HepG2 (cell line): ENCODE results near the gene DUOXA1. TPM values are rescaled to one million over a fixed set of nuclear protein-coding genes. Genes with fewer than 3 reads are reported as not detected.

Source experiments
- ATAC-seq: fragments of 200-7000 bp; cut with Tn5 transposase; 3 replicates; pipeline ENCODE4 v1.9.1; 2020; ENCODE audit warnings: mild to moderate bottlenecking, moderate library complexity
- BruUV-seq: library from RNA; stranded (reverse); fragments of 400-500 nt; replicated peaks from 2 replicates; lab custom pipeline; 2021; lab: Mats Ljungman, UMichigan
- CTCF ChIA-PET: fragments of 300-600 bp; formaldehyde crosslinking; extraction: SDS; loops from one replicate; lab custom pipeline; 2021; ENCODE audit warnings: low total read pairs, inconsistent platforms, low intra/inter-chr PET ratio; lab: Yijun Ruan, JAX
- POLR2A ChIA-PET: fragments of 350-600 bp; sonication (Branson Sonifier 250); formaldehyde crosslinking; loops from one replicate; lab custom pipeline; 2020; ENCODE audit warnings: antibody characterized with exemption, inconsistent platforms; lab: Yijun Ruan, JAX
- DNase-seq: peaks from one replicate; pipeline ENCODE4 v3.0.0-alpha.2; 2015; ENCODE audit warnings: low spot score
- FAIRE-seq: peaks from 3 replicates; lab custom pipeline; 2011; peaks lifted over from hg19 to GRCh38; lab: Jason Lieb, UNC
- H2AFZ ChIP-seq: one replicate; pipeline ENCODE4 v1.6.1; 2011; ENCODE audit warnings: low read length, inconsistent platforms
- H3K27ac ChIP-seq: fragments of 300-600 bp; 3 replicates; pipeline ENCODE4 v1.8.0; 2011; ENCODE audit warnings: mixed run types, mild to moderate bottlenecking, mixed read lengths, low read length, inconsistent platforms; ENCODE audit not compliant: insufficient read depth; ENCODE audit errors: extremely low read length
- H3K27me3 ChIP-seq, 2 experiments: fragments of 200-600 bp in 1 of 2; 2 replicates in 1 of 2; 3 replicates in 1 of 2; pipeline versions ENCODE4 v1.6.0 to v1.8.0; 2011; ENCODE audit warnings: low read length in 2 of 2, mild to moderate bottlenecking in 2 of 2, moderate library complexity in 2 of 2, inconsistent platforms in 1 of 2; ENCODE audit not compliant: insufficient read depth in 2 of 2, control insufficient read depth in 1 of 2
- H3K36me3 ChIP-seq, 2 experiments: fragments of 200-600 bp in 1 of 2; replicated peaks in 1 of 2; 2 replicates in 1 of 2; 3 replicates in 1 of 2; pipeline versions ENCODE4 v1.5.1 to v1.8.0; 2011; ENCODE audit warnings: low read length in 2 of 2, inconsistent platforms in 1 of 2; ENCODE audit not compliant: insufficient read depth in 2 of 2, control insufficient read depth in 1 of 2
- H3K4me1 ChIP-seq: 2 replicates; pipeline ENCODE4 v1.5.1; 2012; ENCODE audit warnings: low read length, inconsistent platforms; ENCODE audit not compliant: insufficient read depth
- H3K4me2 ChIP-seq: 2 replicates; pipeline ENCODE4 v1.6.0; 2011; ENCODE audit warnings: low read depth, low read length, inconsistent platforms
- H3K4me3 ChIP-seq, 3 experiments: fragments of 200-600 bp in 1 of 3; sonication (generic), shearing (Covaris generic) in 1 of 3; replicated peaks in 1 of 3; 2 replicates each; pipeline ENCODE4 v1.5.1; 2011 to 2016; ENCODE audit warnings: low read length in 3 of 3, inconsistent platforms in 2 of 3, low read depth in 2 of 3, mild to moderate bottlenecking in 2 of 3, control low read depth in 1 of 3, mixed read lengths in 1 of 3; ENCODE audit not compliant: insufficient read depth in 1 of 3
- H3K79me2 ChIP-seq: one replicate; pipeline ENCODE4 v1.6.1; 2011; ENCODE audit warnings: low read length, inconsistent platforms; ENCODE audit not compliant: insufficient read depth
- H3K9ac ChIP-seq: 2 replicates; pipeline ENCODE4 v1.6.0; 2011; ENCODE audit warnings: mild to moderate bottlenecking, low read depth, low read length, inconsistent platforms; ENCODE audit not compliant: insufficient read depth
- H3K9me3 ChIP-seq: 2 replicates; pipeline ENCODE4 v1.5.1; 2012; ENCODE audit warnings: mild to moderate bottlenecking, low read length
- H4K20me1 ChIP-seq: 2 replicates; pipeline ENCODE4 v1.6.0; 2011; ENCODE audit warnings: inconsistent platforms, mild to moderate bottlenecking, low read length, moderate library complexity; ENCODE audit not compliant: insufficient read depth
- ATF7 ChIP-seq, 2 experiments: fragments of 450-650 bp in 1 of 2; sonication (generic) in 1 of 2; formaldehyde crosslinking in 1 of 2; IDR thresholded peaks; 2 replicates each; pipeline versions ENCODE4 v1.4.0 to v1.6.1; 2016 to 2020; ENCODE audit warnings: antibody characterized with exemption in 1 of 2, mild to moderate bottlenecking in 1 of 2, missing genetic modification reagents in 1 of 2
- CENPT ChIP-seq: sonication (generic); formaldehyde crosslinking; IDR thresholded peaks from 2 replicates; pipeline ENCODE4 v1.8.0; 2022; ENCODE audit warnings: low read depth, mild to moderate bottlenecking, moderate library complexity, missing genetic modification reagents
- ERF ChIP-seq: IDR thresholded peaks from 2 replicates; pipeline ENCODE4 v1.6.1; 2018; ENCODE audit warnings: missing biosample characterization, missing genetic modification reagents
- FOXJ3 ChIP-seq: sonication (generic); formaldehyde crosslinking; IDR thresholded peaks from 2 replicates; pipeline ENCODE4 v1.4.0; 2020; ENCODE audit warnings: missing genetic modification reagents, mild to moderate bottlenecking, borderline replicate concordance
- FOXP1 ChIP-seq, 2 experiments: fragments of 450-650 bp in 1 of 2; IDR thresholded peaks; 2 replicates each; pipeline ENCODE4 v1.6.1; 2017 to 2018; ENCODE audit warnings: antibody characterized with exemption in 1 of 2
- HDAC2 ChIP-seq: sonication (generic); formaldehyde crosslinking; IDR thresholded peaks from 2 replicates; pipeline ENCODE4 v1.4.0; 2020; ENCODE audit warnings: missing genetic modification reagents
- HMGXB3 ChIP-seq: sonication (generic); formaldehyde crosslinking; IDR thresholded peaks from 2 replicates; pipeline ENCODE4 v1.4.0; 2020; ENCODE audit warnings: missing genetic modification reagents, borderline replicate concordance
- KDM2A ChIP-seq: sonication (generic); formaldehyde crosslinking; IDR thresholded peaks from 2 replicates; pipeline ENCODE4 v1.4.0; 2020; ENCODE audit warnings: low read depth, missing genetic modification reagents, borderline replicate concordance
- MAX ChIP-seq: IDR thresholded peaks from 2 replicates; pipeline ENCODE4 v1.6.1; 2012; ENCODE audit warnings: inconsistent platforms
- SIN3A ChIP-seq: IDR thresholded peaks from 2 replicates; pipeline ENCODE4 v1.6.1; 2011; ENCODE audit warnings: low read depth, mild to moderate bottlenecking, control low read depth, low read length, borderline replicate concordance
- SP5 ChIP-seq: IDR thresholded peaks from 2 replicates; pipeline ENCODE4 v1.6.1; 2016; ENCODE audit warnings: low read depth, borderline replicate concordance
- TOPORS ChIP-seq: sonication (generic); formaldehyde crosslinking; IDR thresholded peaks from 2 replicates; pipeline ENCODE4 v1.8.0; 2023; ENCODE audit warnings: mild to moderate bottlenecking, missing genetic modification reagents
- ZFAT ChIP-seq: sonication (generic); formaldehyde crosslinking; conservative IDR thresholded peaks from 2 replicates; pipeline ENCODE4 v1.8.1; 2023; ENCODE audit warnings: missing genetic modification reagents, inconsistent platforms
- ZFP91 ChIP-seq: sonication (generic); formaldehyde crosslinking; IDR thresholded peaks from 2 replicates; pipeline ENCODE4 v1.9.0; 2022; ENCODE audit warnings: missing genetic modification reagents, mild to moderate bottlenecking, borderline replicate concordance
- ZNF343 ChIP-seq: sonication (generic); formaldehyde crosslinking; IDR thresholded peaks from 2 replicates; pipeline ENCODE4 v1.4.0; 2020; ENCODE audit warnings: mild to moderate bottlenecking, missing genetic modification reagents
- ZNF510 ChIP-seq: sonication (generic); formaldehyde crosslinking; IDR thresholded peaks from 2 replicates; pipeline ENCODE4 v1.4.0; 2020; ENCODE audit warnings: low read depth, mild to moderate bottlenecking, missing genetic modification reagents
- ZNF788 ChIP-seq: sonication (generic); formaldehyde crosslinking; IDR thresholded peaks from 2 replicates; pipeline ENCODE4 v1.5.0; 2020; ENCODE audit warnings: mild to moderate bottlenecking, missing genetic modification reagents, borderline replicate concordance
- ZNF878 ChIP-seq: sonication (generic); formaldehyde crosslinking; IDR thresholded peaks from 2 replicates; pipeline ENCODE4 v1.8.1; 2023; ENCODE audit warnings: mild to moderate bottlenecking, missing genetic modification reagents, moderate library complexity
- WGBS: methylation state at CpG from one replicate; pipeline ENCODE4 v1.1.6; 2017; ENCODE audit warnings: low lambda C conversion rate; 5-methylcytosine and 5-hydroxymethylcytosine counted together
- in situ Hi-C: cut with HindIII; loops from 2 replicates; pipeline ENCODE4 v1.10.0; 2017; ENCODE audit warnings: low pct_unique_long_range_greater_than_20kb; ENCODE audit not compliant: extremely low pct_ligation_motif_present
- intact Hi-C: fragments of 100-400 bp; cut with micrococcal nuclease; formaldehyde crosslinking; loops from one replicate; pipeline ENCODE4 v1.10.0; 2022; ENCODE audit not compliant: unreplicated experiment
- polyA plus RNA-seq, 8 experiments: library from polyadenylated mRNA; depleted of rRNA in 3 of 8; stranded (reverse) in 7 of 8; unstranded in 1 of 8; fragments of >200 nt; fragmentation: Illumina TruSeq in 4 of 8; extraction: Trizol in 4 of 8; gene quantifications; 2 replicates each; pipeline versions ENCODE4 v1.2.1 to v1.2.3, GENCODE V29; 2011 to 2016; ENCODE audit warnings: low read depth in 4 of 8, missing spikeins in 1 of 8, mixed read lengths in 1 of 8; ENCODE audit not compliant: insufficient read depth in 1 of 8
- total RNA-seq, 5 experiments: library from RNA; depleted of rRNA; stranded (reverse); fragments of >200 nt; fragmentation: Illumina TruSeq; extraction: Trizol; gene quantifications; 2 replicates each; pipeline ENCODE4 v1.2.3, GENCODE V29; 2016; ENCODE audit warnings: low read depth in 1 of 5

DUOXA1 gene
- total and polyA plus RNA-seq, 2 of the 13 experiments (the other 11 are each of a cell fraction or from before 2014, with no cell fraction given) = not detected

GRCh38 chr15:45118131-45118588, 11.5 kb downstream of the DUOXA1 start:
- peak; percentile 96 for FAIRE-seq
- ChIA-PET CTCF (interaction anchor here (0.7 to 1.9 kb wide), 8 partner anchors 8 to 81 kb away, joined by 3 to 5 read pairs (median 3); no protein-coding TSS in a partner anchor), POLR2A (interaction anchor here (0.8 to 1.3 kb wide), 4 partner anchors 17 to 139 kb away, joined by 3 to 5 read pairs (median 4); no protein-coding TSS in a partner anchor)
- no peak overlapping the region for H2AFZ ChIP-seq
- no peak overlapping the region for H3K9ac ChIP-seq
- WGBS = 2% methylated on average over 14 of the region's 14 CpGs
- no peaks in the 10 kb centered on the region for H4K20me1 ChIP-seq
- H3K27me3 ChIP-seq = peaks cover 5 to 36% of the 10 kb centered on the region in 2 experiments
- no TSS peak for BruUV-seq
- H3K9me3 ChIP-seq = no peaks in the 10 kb centered on the region
- H3K36me3 ChIP-seq = no peaks in the 10 kb centered on the region
- peak; percentile 85 for DNase-seq
- in situ Hi-C loops (no loop called here), intact Hi-C loops (loop anchor here (1.0 to 2.0 kb wide), 2 partner anchors 81 to 150 kb away; no protein-coding TSS in a partner anchor)
- no peak overlapping the region for H3K27ac ChIP-seq
- peak; percentile 95 for ATAC-seq
- peak overlapping the region; percentile 67 for H3K4me2 ChIP-seq
- H3K4me3 ChIP-seq = peak overlapping the region in 1 of 3 experiments; percentile 47; a peak in 3 of 6 replicates
- H3K79me2 ChIP-seq = no peaks in the 10 kb centered on the region
- peaks cover 25% of the 10 kb centered on the region for H3K4me1 ChIP-seq
- TF ChIP-seq TOPORS (CRISPR knock-in tag) (no peak), CENPT (no peak), KDM2A (peak; percentile 68; the same call in 1 of the 2 replicates), FOXJ3 (CRISPR knock-in tag) (no peak), ERF (CRISPR knock-in tag) (peak; percentile 55; the same call in 1 of the 2 replicates), FOXP1 (IDR thresholded peaks at IDR 0.05) (no peak), FOXP1 (CRISPR knock-in tag; IDR thresholded peaks at IDR 0.05) (0 out of 2 replicates have a peak, but pooled peaks have one; percentile 13), ZNF510 (CRISPR knock-in tag) (no peak), ZNF878 (no peak), ZNF788 (CRISPR knock-in tag) (peak; percentile 48; the same call in 1 of the 2 replicates), ZFP91 (peak; percentile 69), SP5 (no peak), ATF7 (IDR thresholded peaks at IDR 0.05) (no peak), ATF7 (CRISPR knock-in tag; IDR thresholded peaks at IDR 0.05) (no peak), ZNF343 (CRISPR knock-in tag) (no peak), ZFAT (CRISPR knock-in tag) (no peak), HDAC2 (peak; percentile 65), HMGXB3 (CRISPR knock-in tag) (peak; percentile 66; the same call in 1 of the 2 replicates), SIN3A (no peak), MAX (peak; percentile 48; the same call in 1 of the 2 replicates)
